Measurements from ENCODE around the gene ARF3.

The ARF3 gene
- total RNA-seq: 68.0 to 80.4 reads per million in 2 experiments

DNA sequence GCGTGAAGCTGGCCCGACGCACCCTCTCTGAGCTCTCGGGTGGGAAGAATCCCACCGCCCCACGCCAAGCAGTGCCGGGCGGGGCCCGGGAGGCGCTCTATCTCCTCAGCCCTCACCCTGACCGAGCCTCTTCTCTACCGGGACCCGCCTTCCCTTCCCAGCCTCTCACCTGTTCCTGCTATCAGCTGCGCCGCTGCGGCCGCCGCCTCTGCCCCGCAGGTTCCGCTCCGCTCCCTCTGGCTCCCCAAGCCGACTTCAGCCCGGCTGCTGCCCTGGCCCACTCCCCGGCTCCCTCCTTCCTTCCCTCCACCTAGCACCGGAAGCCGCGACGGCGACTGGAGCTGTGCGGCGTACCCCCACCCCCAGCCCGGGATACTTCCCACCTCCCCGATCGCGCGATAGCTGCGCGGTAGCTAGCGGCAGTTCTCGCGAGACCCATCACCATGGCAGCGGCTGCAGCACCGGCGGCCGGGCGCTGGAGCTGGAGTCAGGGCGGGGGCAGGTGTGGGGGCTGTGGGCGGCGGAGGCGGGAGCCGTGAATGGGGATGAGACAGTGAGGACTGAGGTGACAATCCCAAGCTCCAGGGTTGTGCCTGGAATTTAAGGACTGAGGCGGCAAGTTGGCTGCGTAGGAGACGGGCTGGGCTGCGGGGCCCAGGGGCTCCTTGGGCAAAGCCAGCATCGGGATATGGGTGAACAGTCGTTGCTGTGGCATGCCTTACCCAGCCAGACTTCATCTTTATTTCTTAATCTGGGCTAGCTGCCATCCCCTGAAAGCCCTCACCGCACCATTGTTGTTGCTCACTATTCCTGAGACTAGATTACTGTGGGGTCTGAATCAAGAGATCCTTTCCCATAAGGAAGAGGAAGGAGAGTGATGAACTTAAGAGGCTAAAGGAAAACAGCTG is at the start of gene ARF3:
Gene ARF3, minus strand, starts transcription at position 347 of the 908 bp plus-strand sequence. CDS start 16,392 bp downstream, outside the sequence.
- peak; percentile 94 for DNase-seq (ENCODE audit: low read depth)

DNA sequence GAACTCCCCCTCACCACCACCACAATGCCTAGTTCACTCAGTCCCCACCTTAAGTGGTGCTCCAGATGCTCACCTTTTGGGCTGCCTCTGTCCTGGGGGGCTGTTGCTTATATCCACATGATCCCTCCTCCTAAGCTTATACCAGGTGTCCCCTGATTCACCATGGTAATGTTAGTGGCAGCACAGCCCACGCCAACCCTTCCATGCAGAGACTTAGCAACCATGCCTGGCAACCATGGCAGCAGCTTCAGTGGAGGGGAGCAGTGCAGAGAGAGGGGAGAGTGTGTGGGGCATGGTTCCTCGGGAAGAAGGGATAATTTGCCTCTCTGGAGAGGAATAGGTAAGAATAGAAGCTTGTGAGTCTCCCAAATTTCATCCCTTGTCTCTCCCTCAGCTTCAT is 43.1 kb upstream of the ARF3 start:
- DNase-seq (ENCODE audit: low read depth): no peak

DNA sequence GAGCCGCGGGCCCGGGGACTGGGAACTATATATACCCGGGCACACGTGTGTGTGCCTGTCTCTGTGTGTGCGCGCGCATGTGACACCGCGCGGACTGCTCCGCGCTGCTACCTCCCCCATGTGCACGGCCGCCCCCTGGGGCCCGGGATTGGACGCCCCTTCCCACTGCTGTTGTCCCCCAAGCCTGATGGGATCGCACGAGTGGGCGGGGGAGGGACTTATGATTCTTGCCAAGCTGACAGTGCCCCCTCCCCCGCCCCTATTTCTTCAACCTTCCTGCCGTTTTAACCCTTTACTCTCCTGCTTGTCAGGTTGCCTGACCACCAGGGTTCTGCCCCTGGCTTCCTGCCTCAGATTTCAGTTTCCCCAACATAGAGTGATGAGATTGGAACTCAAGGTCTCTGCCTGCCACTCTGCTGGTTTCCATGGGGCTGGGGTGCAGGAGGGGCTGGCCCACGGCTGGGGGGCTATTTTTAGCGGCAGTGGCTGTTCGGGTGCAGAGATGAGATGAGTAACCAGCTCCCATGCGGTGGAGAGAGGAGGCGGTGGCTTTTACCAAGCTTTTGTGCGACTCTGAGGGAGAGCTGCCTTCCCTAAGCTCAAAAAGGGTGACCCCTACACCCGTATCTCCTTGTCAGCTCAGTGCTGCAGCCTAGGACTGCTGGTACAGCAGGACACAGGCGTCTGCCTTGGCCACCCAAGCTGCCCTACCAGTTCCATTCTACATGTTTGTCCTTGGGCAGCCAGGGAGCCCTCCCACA is 42.3 kb upstream of the ARF3 start, which contains the start of gene DDN:
Gene DDN, minus strand, starts transcription at position 5 of the 761 bp plus-strand sequence. CDS start 88 bp downstream, outside the sequence.
- no peak for DNase-seq (ENCODE audit: low read depth)

DNA sequence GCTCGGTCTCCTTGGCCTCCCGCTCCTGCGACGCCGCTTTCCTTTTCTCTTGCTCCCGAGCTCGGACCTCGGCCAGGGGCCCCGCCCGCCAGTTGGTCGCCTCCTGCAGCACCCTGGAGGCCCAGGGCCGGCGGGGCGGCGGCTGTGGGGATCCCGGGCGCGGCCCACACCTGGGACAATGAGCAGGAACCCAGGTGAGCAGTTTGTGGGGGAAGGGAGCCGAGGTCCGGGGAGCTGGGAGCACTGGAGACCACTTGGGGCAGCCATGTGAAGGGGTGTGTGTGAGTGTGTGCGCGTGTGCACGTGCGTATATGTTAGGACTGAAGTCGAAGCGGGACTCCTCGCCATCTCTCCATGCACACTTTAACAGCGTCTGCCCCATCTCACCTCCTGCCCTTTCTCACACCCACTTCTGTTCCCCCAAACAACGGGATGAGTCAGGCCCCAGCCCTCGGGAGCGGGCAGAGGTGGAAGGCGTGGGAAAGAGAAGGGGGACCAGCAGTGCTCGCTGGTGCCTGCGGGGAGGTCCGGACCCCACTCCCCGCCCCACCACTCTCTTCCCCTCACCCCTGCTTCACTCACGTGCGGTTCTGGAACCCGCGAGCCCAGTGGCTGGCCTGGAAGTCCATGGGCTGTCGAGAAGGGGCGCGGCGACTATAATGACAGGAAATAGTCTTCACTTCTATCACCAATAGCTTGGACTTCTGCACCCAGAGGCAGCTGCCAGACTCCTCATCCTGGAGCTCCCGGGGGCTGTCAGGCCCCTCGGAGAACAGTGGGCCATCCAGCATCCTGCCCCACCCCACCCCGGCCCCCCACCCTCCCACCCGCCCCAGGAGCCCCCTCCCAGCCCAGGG is 41.4 kb upstream of the ARF3 start:
- no peak for DNase-seq (ENCODE audit: low read depth)

DNA sequence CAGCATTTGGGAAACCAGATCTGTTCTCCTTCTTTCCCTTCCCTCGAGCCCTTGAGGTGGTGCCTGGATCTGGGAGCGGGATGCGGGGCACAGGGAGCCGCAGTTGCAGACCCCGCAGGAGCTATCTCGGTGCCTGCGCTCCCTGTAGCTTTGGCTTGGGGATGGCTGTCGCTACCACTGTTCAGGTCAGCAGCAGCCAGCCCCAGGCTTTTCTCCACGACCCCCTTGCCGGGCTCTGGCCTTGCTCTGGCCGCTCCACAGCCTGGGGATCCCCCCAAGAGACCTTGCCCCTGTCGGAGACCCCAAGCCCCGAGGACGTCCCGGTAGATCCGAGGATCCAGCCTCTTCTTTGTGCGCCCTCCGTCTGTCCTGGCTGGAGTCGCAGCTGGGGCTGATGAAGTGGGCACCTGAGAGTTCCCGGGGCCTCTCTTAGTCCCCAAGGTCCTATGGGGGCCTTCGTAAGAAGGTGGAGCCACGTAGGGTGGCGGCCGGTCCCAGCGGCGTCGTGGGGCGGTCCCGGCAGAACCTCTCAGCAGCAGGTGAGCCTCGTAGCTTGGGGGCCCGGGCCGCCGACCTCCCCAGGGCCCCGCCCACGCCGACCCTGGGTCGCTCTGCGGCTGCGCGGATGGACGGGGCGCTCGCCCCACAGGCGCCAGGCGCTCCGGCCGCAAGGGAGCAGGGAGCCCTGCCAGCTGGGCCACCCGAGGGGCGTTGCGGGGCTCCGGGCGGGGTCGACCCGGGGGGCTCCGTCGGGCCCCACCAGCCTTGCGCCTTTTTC is 40.6 kb upstream of the ARF3 start:
- no peak for DNase-seq (ENCODE audit: low read depth)

DNA sequence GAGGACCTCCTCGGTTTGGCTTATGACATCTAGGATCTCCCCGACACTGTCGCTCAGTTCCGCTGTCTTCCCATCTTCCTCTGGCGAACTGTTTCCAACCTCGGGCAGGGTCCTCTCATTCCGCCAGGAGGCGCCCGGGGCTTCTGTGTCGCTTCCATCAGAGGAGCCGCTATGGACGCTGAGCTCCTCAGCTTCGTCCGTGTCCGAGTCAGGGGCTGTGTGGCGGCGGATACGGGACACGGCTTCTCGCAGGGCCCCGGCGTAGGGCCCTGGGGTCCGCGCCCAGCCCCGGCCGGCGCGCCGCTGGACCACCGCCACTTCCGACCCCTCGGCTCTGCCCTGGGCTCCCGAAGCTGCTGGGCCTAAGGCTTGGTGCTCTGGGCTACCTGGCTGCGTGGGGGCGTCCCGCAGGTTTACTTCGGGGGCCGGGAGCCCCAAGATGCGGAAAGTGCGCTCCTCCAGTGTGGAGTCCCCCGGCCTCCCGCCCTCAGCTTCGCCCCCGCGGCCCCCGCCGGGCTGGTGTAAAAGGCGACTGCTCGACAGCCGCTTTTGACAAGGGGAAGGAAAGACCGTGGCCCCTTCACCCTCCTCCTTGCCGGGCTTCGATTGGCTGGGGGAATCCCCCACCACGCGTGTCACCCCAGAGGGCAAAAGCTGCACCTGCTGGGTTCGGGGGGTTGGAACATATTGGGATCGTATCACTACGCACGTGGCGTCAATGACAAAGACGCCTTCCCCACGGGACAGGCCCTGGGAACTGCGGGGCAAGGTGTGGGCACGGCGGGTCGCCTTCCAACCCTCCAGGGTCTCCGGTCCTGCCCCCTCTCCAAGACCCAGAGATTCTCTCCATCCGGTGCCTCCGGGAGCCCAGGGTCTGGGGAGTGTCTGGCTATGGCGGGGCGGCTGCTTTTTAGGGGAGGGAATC is 39.8 kb upstream of the ARF3 start:
- DNase-seq (ENCODE audit: low read depth): peak; percentile 48

DNA sequence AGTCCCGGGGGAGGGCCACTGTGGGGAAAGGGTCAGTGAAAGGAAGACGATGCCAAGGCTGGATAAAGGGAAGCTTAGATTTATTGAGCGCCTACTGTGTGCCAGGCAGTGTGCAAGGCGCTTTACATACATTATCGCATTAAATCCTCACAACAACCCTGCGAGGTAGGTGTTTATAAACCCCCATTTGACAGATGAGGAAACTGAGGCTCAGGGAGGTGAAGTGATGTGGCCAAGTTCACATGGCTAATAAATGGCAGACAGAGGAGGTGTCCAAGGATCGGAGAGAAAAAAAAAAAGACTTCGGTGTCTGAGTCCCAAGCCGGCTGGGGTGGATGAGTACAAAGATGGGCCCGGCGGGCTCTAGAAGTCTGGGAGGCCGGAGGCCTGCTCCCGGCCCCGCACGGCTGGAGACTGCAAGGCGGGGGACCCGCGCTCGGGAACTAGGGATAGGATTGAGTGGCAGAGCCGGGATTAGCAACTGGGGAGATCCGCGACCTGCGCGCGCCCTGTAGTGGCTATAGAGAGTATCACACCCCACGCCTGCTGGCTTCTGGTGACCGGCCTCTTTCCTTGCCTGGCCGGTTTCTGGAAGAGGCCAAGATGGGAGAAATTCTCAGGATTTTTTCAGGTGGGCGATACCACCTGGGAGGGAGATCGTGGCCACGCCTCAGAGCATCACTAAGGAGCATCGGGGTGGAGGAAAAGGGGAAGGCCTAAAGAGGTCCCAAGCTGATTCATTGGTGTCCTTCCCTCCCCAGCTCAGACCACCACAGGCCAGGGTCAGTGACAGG is 38.0 kb upstream of the ARF3 start:
- DNase-seq (ENCODE audit: low read depth): no peak

DNA sequence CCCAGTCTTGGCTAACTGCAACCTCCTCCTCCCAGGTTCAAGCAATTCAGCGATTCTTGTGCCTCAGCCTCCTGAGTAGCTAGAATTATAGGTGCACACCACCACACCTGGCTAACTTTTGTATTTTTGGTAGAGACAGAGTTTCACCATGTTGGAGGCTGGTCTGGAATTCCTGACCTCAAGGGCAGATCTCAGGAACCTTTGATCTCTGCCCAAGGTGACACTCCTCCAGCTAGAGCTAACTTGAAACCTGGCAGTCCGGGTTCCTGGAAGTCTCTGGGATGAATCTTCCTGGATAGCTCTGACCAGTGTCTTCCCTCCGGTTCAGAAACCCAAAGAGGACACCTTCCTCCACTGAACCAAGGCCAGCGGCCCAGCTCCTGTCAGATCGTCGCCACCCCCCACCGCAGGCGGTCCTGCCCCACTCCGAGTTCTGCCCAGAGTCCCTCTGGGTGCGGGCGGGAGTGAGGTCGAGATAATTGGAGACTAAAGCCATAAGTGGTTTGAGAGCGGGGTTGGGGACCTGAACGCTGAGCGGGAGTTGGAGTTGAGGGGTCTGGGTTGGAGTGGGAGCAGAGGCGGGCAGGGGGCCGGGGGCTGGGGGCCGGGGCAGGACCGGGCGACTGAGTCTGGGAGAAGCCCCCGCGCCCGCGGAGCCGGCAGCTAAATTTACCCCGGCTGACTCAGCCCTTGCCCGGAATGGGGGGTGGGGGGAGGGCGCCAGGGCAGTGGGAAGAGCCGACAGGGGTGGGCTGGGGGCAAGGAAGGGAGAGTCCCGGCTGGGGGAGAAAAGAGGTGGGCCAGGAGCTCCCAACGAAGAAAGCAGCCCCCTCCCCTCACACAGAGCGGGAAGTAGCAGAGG is 37.2 kb upstream of the ARF3 start:
- no peak for DNase-seq (ENCODE audit: low read depth)

DNA sequence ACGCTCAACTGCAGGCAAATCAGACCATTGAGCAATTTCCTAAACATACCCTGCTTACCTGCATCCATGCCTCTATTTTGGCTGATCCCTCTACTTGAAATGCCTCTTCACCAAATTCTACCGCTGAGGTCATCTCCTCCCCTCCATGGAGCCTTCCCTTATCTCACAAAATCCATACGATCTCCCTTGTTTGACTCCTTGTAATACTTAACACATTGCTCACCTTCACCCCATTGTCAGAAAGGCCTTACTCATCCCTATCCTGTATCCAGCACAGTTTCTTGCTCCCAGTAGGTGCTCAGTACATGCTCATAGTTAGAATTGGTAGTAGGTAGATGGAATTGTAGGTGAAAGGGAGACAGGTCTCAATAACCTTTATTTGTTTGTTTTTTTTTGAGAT is 36.5 kb upstream of the ARF3 start:
- no peak for DNase-seq (ENCODE audit: low read depth)

DNA sequence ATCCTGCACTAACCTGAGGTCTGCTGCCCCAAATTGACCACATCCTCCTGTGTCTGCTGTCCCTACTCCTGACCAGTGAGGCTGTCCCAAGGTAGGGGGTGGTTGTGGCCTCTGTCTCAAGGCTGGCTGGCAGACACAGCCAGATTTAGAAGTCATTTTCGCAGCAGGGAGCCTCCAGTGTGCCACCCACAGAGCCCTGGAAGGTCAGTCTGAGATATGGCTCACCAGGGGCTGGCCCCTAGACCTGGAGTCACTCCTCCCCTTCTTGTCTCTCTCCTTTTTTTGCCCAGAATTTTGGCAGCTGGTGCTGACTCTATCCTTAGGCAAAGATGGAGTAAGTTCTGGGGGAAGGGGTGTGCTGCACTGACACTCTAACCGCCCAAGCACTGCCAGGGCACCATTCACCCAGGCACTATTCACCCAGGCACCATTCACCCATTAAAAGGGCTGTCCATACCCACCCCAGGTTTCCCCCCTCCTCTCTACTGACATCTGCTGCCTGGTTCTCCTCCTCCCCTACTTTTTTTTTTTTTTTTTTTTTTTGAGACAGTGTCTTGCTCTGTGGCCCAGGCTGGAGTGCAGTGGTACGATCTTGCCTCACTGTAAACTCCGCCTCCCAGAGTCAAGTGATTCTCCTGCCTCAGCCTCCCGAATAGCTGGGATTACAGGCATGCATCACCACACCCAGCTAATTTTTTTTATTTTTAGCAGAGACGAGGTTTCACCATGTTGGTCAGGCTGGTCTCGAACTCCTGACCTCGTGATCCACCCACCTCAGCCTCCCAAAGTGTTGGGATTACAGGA is 34.2 kb upstream of the ARF3 start:
- no peak for DNase-seq (ENCODE audit: low read depth)

DNA sequence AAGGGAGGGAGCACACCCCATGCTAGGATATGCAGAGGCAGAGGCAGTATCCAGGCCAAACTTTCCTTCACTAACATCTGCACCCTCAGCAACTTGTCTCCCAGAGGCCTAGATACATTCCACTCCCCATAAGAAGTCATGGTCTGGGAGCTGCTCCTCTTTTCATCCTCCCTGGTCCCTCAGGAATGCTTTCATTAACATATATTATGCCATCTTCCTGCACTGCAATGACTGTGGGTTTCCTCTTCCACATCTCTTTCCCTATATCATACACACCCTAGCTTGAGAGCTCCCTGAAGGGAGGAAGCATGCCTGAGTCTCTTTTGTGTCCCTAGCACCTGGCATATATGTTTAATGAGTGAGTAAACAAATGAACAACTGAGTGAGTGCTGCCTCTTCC is 33.3 kb upstream of the ARF3 start:
- no peak for DNase-seq (ENCODE audit: low read depth)

DNA sequence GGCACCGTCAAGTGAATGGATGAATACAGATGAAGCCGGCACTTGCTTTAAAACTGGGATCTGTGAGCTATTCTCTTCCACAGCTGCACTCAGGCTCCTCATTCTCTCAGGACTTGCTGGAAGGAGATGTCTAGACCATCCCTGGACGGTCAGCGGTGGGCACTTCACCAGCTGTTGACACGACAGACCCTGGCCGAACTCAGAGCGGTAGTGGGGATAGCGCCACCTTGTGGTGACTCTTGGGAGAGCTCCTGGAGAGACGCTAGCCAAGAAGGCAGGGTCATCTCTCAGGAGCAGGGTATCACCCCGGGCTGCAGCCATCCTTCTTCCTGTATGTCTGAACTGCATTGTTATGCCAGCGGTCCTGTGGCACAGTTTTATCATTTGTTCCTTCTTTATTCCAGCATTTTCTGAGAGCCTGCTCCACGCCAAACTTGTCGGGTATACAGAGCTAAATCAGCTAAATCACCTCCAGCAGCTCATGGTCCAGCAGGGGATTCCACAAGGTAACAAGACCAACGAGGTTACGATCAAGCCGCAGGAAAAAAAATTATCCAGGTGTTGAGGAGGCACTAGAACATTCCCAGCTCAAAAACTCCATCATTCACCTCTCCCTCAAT is 30.9 kb upstream of the ARF3 start:
- peak; percentile 63 for DNase-seq (ENCODE audit: low read depth)

DNA sequence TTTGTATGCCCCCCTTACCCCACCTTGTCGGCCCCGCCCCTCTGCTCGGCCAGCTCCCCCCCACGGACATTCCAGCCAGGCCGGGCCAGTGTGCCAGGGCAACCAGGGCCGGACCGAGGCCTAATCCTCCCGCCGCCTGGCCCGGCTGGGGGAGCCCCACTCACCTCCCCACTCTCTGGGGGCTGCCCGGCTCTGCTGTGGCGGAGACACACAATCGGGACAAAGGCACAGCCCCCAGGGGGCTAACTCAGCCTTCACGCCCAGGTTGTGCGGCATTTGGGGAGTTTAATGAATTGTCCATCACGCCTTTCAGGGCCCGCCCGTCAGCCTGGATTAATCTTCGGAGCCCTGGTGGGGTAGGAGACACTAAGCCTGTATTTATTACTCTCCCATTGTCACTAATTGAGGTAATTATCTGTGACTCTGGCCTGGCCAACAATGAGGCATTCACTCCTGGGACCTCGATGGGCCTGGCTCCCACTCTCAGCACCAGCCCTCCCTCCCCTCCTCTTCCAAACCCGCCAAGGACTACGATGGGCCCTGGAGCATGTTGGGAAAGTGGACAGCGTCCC is 29.5 kb upstream of the ARF3 start:
- no peak for DNase-seq (ENCODE audit: low read depth)

DNA sequence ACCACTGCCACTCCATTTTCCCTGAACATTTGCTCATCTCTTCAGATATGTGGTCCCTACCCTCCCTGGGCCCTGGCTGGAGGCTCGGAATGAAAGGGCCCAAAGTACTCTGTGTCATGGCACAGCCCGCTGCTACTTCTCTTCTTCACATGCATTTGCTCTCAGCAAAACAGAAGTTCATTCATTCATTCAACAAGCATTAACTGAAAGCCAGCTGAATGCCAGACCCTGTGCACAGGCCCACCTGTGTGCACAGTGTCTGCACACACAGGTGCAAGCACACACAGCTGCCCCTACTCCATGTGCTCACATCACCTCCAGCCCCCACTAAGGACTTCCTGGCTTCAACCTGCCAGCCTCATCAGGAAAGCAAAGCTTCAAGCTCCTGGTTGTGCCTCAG is 28.6 kb upstream of the ARF3 start:
- no peak for DNase-seq (ENCODE audit: low read depth)

DNA sequence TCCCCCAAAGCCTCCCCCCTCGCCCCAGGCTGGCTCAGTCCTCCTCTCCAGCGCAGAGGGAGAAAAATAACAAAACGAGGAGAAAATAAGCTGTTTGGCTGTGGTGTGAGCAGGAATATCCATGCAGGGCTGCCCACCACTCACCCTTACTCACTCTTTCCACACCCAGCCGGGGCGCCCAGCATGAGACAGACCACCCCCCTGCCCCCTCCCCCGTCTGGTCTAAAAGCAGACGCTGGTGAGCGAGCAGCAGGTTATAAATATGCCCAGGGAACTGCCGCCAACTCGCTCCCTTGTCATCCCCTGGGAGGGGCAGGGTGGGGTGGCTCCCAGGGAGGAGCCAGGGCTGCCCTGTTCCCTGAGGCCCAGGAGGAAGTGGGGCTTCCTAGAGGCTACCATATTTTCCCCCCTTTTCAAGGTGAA is 28.2 kb upstream of the ARF3 start:
- no peak for DNase-seq (ENCODE audit: low read depth)

DNA sequence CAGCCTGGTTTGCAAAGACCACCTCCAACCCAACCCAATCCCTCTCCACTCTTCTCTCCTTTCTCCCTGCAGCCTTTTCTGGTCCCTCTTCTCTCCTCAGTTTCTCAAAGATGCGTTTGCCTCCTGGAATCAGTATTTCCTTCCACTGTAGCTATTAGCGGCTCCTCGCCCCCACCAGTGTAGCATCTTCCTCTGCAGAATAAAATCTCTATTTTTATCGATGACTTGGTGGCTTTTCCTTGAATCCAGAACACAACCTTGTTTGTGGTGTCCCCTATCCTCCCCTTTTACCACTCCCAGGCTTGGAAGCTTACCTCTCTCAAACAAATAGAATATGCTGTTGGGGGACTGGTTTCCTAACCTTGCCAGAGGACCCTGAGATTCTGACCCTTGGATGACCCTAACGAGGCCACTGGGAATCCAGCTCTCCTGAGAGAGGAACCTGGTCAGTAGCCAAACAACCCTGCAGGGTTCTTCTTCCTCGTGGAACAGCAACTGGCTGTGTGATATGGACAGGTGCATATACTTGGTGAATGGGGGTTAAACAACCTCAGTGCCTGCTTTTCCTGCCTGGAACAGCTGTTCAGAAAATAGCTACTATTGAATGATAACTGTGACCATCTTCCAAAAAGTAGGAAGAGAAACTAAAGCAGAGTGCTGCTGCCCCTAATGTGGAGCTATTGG is 25.3 kb upstream of the ARF3 start:
- DNase-seq (ENCODE audit: low read depth): no peak

All from T follicular helper cell (primary cell).